Ascending aorta (tissue), 2 donors: Measurements from ENCODE around the gene GCNT3. TPM values are rescaled to one million over a fixed set of nuclear protein-coding genes. Genes with fewer than 3 reads are reported as not detected.
"Not testable (repeated sequence)": the region's sequence is repeated elsewhere in the genome, so short reads cannot be mapped to it uniquely, and the experiment has no call there.

Source experiments
- DNase-seq, 2 donors: peaks; one replicate each; pipeline ENCODE4 v3.0.0-alpha.2; 2019; ENCODE audit warnings: low spot score in 2 of 2
- H3K27ac ChIP-seq, 2 donors: fragments of 200-600 bp; sonication (generic); one replicate each; pipeline ENCODE4 v1.5.1; 2016 to 2017; ENCODE audit warnings: mild to moderate bottlenecking in 1 of 2
- H3K27me3 ChIP-seq: fragments of 200-600 bp; sonication (generic); one replicate; pipeline ENCODE4 v1.5.1; 2017
- H3K36me3 ChIP-seq, 2 donors: fragments of 200-600 bp; sonication (generic); one replicate each; pipeline ENCODE4 v1.5.1; 2016
- H3K4me1 ChIP-seq, 2 donors: fragments of 200-600 bp; sonication (generic); one replicate each; pipeline ENCODE4 v1.5.1; 2016 to 2017; ENCODE audit warnings: mild to moderate bottlenecking in 1 of 2
- H3K4me3 ChIP-seq, 2 donors: fragments of 200-600 bp; sonication (generic); one replicate each; pipeline ENCODE4 v1.5.1; 2016 to 2017; ENCODE audit warnings: mild to moderate bottlenecking in 1 of 2
- H3K9me3 ChIP-seq, 2 donors: fragments of 200-600 bp; sonication (generic); one replicate each; pipeline ENCODE4 v1.5.1; 2016
- intact Hi-C: fragments of 100-400 bp; cut with DNase I; formaldehyde crosslinking; loops from one replicate; pipeline ENCODE4 v1.15.1; 2023
- total RNA-seq: library from RNA; depleted of rRNA; stranded (reverse); fragments of >200 nt; gene quantifications from one replicate; pipeline ENCODE4 v1.1.0, GENCODE V29; 2016
- TF ChIP-seq, protein P1 (sequence below), 3 experiments: fragments of 200-600 bp in 2 of 3; fragments of 450-650 bp in 1 of 3; sonication (generic) in 2 of 3; IDR thresholded peaks; one replicate each; pipeline ENCODE4 v1.5.1; 2016 to 2019; ENCODE audit warnings: antibody characterized with exemption in 3 of 3, mild to moderate bottlenecking in 1 of 3, moderate library complexity in 1 of 3

Gene GCNT3
- total RNA-seq, 1 donor from 2014 or later = not detected

GRCh38 chr15:59622289-59622688 lies 10.7 kb downstream of the GCNT3 start:
- Histone ChIP-seq H3K27me3 (no peaks in the 10 kb centered on the region), H3K4me1 (no peaks in the 10 kb centered on the region), H3K27ac (no peak overlapping the region), H3K9me3 (no peaks in the 10 kb centered on the region), H3K36me3 (no peaks in the 10 kb centered on the region), H3K4me3 (no peak overlapping the region)
- DNase-seq = no peak
- intact Hi-C loops = no loop called here
- TF ChIP-seq, protein P1, sequence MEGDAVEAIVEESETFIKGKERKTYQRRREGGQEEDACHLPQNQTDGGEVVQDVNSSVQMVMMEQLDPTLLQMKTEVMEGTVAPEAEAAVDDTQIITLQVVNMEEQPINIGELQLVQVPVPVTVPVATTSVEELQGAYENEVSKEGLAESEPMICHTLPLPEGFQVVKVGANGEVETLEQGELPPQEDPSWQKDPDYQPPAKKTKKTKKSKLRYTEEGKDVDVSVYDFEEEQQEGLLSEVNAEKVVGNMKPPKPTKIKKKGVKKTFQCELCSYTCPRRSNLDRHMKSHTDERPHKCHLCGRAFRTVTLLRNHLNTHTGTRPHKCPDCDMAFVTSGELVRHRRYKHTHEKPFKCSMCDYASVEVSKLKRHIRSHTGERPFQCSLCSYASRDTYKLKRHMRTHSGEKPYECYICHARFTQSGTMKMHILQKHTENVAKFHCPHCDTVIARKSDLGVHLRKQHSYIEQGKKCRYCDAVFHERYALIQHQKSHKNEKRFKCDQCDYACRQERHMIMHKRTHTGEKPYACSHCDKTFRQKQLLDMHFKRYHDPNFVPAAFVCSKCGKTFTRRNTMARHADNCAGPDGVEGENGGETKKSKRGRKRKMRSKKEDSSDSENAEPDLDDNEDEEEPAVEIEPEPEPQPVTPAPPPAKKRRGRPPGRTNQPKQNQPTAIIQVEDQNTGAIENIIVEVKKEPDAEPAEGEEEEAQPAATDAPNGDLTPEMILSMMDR (IDR thresholded peaks at IDR 0.05) = no peak

- no peak for DNase-seq
- Histone ChIP-seq H3K27me3 (no peaks in the 10 kb centered on the region), H3K27ac (no peak overlapping the region), H3K36me3 (peaks cover 3% of the 10 kb centered on the region in 2 donors), H3K4me3 (no peak overlapping the region), H3K9me3 (no peaks in the 10 kb centered on the region), H3K4me1 (no peaks in the 10 kb centered on the region)
- intact Hi-C loops = no loop called here
- TF ChIP-seq, protein P1 (IDR thresholded peaks at IDR 0.05) = no peak
Measured at GRCh38 chr15:59632714-59633113, 21.1 kb downstream of the GCNT3 start.

- no peak overlapping the region for H3K4me3 ChIP-seq
- no peak overlapping the region for H3K27ac ChIP-seq
- TF ChIP-seq, protein P1 (IDR thresholded peaks at IDR 0.05) = no peak
- no peaks in the 10 kb centered on the region for H3K9me3 ChIP-seq
- H3K27me3 ChIP-seq = no peaks in the 10 kb centered on the region
- DNase-seq = no peak
- H3K36me3 ChIP-seq = peaks cover 3 to 23% of the 10 kb centered on the region in 2 donors
- intact Hi-C loops = no loop called here
- H3K4me1 ChIP-seq = no peaks in the 10 kb centered on the region
Measured at GRCh38 chr15:59636184-59636583, 24.6 kb downstream of the GCNT3 start.

- H3K27ac ChIP-seq, intact Hi-C loops, H3K27me3 ChIP-seq, H3K9me3 ChIP-seq, DNase-seq, H3K4me3 ChIP-seq, H3K4me1 ChIP-seq: not testable (repeated sequence)
- peaks cover 3 to 31% of the 10 kb centered on the region in 2 donors for H3K36me3 ChIP-seq
Measured at GRCh38 chr15:59637507-59637906, 25.9 kb downstream of the GCNT3 start.

GRCh38 chr15:59642351-59642750 lies 30.8 kb downstream of the GCNT3 start:
- H3K27me3 ChIP-seq = no peaks in the 10 kb centered on the region
- H3K27ac ChIP-seq = no peak overlapping the region
- H3K9me3 ChIP-seq = no peaks in the 10 kb centered on the region
- no peak for DNase-seq
- peaks cover 8 to 54% of the 10 kb centered on the region in 2 donors for H3K36me3 ChIP-seq
- no peaks in the 10 kb centered on the region for H3K4me1 ChIP-seq
- TF ChIP-seq, protein P1 (IDR thresholded peaks at IDR 0.05) = no peak
- intact Hi-C loops = no loop called here
- no peak overlapping the region for H3K4me3 ChIP-seq

GRCh38 chr15:59644756-59645155 lies 33.2 kb downstream of the GCNT3 start:
- peaks cover 12 to 54% of the 10 kb centered on the region in 2 donors for H3K36me3 ChIP-seq
- no peaks in the 10 kb centered on the region for H3K27me3 ChIP-seq
- H3K4me1 ChIP-seq = no peaks in the 10 kb centered on the region
- no peak for DNase-seq
- TF ChIP-seq, protein P1 (IDR thresholded peaks at IDR 0.05) = no peak
- H3K27ac ChIP-seq = no peak overlapping the region
- no peak overlapping the region for H3K4me3 ChIP-seq
- intact Hi-C loops = no loop called here
- no peaks in the 10 kb centered on the region for H3K9me3 ChIP-seq

GRCh38 chr15:59645812-59646211 lies 34.2 kb downstream of the GCNT3 start:
- intact Hi-C loops, H3K4me1 ChIP-seq, H3K27me3 ChIP-seq, H3K27ac ChIP-seq, H3K9me3 ChIP-seq, DNase-seq, H3K4me3 ChIP-seq: not testable (repeated sequence)
- H3K36me3 ChIP-seq = peaks cover 20 to 57% of the 10 kb centered on the region in 2 donors
